ENCODE data around the gene NACAD.

DNA sequence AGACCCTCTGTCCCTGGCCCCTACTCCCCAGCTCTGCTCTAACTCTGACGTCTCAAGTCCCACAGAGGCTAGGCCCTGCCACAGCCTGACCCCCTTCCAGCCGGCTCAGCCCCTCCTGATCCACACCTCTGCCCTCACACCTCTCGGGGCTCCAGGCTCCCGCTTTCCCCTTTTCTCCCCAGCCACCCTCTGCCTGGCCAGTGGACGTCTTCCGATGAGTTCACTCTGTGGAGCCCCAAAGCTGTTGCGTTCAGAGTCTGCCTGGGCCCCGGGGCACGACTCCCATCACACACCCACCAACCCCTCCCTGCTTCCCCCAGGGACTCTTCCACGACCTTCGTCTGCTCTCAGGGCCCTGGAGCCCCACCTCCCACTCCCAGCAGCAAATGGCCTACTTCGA, 41.1 kb upstream of the NACAD start:
- TF ChIP-seq, protein P1, sequence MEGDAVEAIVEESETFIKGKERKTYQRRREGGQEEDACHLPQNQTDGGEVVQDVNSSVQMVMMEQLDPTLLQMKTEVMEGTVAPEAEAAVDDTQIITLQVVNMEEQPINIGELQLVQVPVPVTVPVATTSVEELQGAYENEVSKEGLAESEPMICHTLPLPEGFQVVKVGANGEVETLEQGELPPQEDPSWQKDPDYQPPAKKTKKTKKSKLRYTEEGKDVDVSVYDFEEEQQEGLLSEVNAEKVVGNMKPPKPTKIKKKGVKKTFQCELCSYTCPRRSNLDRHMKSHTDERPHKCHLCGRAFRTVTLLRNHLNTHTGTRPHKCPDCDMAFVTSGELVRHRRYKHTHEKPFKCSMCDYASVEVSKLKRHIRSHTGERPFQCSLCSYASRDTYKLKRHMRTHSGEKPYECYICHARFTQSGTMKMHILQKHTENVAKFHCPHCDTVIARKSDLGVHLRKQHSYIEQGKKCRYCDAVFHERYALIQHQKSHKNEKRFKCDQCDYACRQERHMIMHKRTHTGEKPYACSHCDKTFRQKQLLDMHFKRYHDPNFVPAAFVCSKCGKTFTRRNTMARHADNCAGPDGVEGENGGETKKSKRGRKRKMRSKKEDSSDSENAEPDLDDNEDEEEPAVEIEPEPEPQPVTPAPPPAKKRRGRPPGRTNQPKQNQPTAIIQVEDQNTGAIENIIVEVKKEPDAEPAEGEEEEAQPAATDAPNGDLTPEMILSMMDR (IDR thresholded peaks at IDR 0.05; ENCODE audit: insufficient read depth, low read depth, low read length) = no peak
- no peak for TF ChIP-seq EZH2 (IDR thresholded peaks at IDR 0.05; ENCODE audit: insufficient read depth, low read length)

Measured in astrocyte (in vitro differentiated cells and primary cell).